Measurements from ENCODE around the gene ZNF790. TPM values are rescaled to one million over a fixed set of nuclear protein-coding genes. Genes with fewer than 3 reads are reported as not detected.

ZNF790 gene
- total and polyA plus RNA-seq, 2 of the 8 experiments (the other 6 are each of a cell fraction or from before 2014, with no cell fraction given) = 1.7 to 7.2 TPM

DNA sequence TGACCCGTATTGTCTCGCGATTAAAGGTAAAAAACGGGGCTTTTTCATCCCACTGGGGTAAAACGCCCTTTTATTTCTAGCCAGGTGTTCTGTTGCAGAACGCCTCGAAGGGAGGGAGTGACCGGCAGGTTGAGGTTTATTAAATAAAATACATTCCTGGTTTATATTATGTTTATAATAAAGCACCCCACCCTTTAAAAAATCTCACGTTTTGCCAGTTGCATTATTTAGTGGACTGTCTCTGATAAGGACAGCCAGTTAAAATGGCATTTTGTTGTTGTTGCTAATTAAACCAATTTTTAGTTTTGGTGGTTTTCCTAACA lies 40.4 kb downstream of the ZNF790 start (continued):
- TF ChIP-seq, protein P1, sequence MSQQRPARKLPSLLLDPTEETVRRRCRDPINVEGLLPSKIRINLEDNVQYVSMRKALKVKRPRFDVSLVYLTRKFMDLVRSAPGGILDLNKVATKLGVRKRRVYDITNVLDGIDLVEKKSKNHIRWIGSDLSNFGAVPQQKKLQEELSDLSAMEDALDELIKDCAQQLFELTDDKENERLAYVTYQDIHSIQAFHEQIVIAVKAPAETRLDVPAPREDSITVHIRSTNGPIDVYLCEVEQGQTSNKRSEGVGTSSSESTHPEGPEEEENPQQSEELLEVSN (IDR thresholded peaks at IDR 0.05) = no peak
- TF ChIP-seq ASH2L (IDR thresholded peaks at IDR 0.05; ENCODE audit: low read length) = peak; percentile 5
- no peak for TF ChIP-seq SIRT6 (IDR thresholded peaks at IDR 0.05; ENCODE audit: low read length)
- TF ChIP-seq RNF2 (IDR thresholded peaks at IDR 0.05; ENCODE audit: borderline replicate concordance, low read depth, low read length, missing control alignments, poor library complexity, severe bottlenecking) = no peak
- TF ChIP-seq CHD2 (IDR thresholded peaks at IDR 0.05; ENCODE audit: low read length) = peak; percentile 45; the same call in 1 of the 2 replicates
- no peak for TF ChIP-seq RAD21 (IDR thresholded peaks at IDR 0.05 in 1 of 2, conservative IDR thresholded peaks at IDR 0.05 in 1 of 2; ENCODE audit: low read depth in 2 of 2, low read length in 2 of 2)
- TF ChIP-seq RXRA (IDR thresholded peaks at IDR 0.05; ENCODE audit: insufficient read depth, low read depth, low read length) = no peak
- TF ChIP-seq POU5F1 (IDR thresholded peaks at IDR 0.05; ENCODE audit: low read depth, low read length) = no peak
- TF ChIP-seq KDM5A (IDR thresholded peaks at IDR 0.05; ENCODE audit: low read length) = no peak

All from H1 (cell line).